Measurements from ENCODE around the gene ZBTB44.

ZBTB44 gene

GRCh38 chr11:130213979-130214281 lies 100.8 kb downstream of the ZBTB44 start:
- H3K4me3 ChIP-seq (ENCODE audit: insufficient read depth in 1 of 2, low read depth in 1 of 2, low read length in 2 of 2), result peak overlapping the region in 1 of 2 experiments; percentile 3
- no peak overlapping the region for H3K18ac ChIP-seq (ENCODE audit: low read depth in 1 of 2, low read length in 2 of 2)
- no peak overlapping the region for H3K23ac ChIP-seq (ENCODE audit: low read length in 2 of 2)
- no peak overlapping the region for H2AK5ac ChIP-seq (ENCODE audit: low read length, severe bottlenecking)
- no peak overlapping the region for H3K9ac ChIP-seq (ENCODE audit: low read length)
- no peak overlapping the region for H2AFZ ChIP-seq (ENCODE audit: low read depth, low read length)
- no peak overlapping the region for H3K27ac ChIP-seq (ENCODE audit: low read length, poor library complexity, severe bottlenecking)
- peak overlapping the region in 1 of 2 experiments; percentile 63 for H3K14ac ChIP-seq (ENCODE audit: low read length in 2 of 2)
- no peak overlapping the region for H2BK12ac ChIP-seq (ENCODE audit: low read length in 2 of 2)
- no peak overlapping the region for H4K8ac ChIP-seq (ENCODE audit: low read length)
- no peaks in the 10 kb centered on the region for H3K79me1 ChIP-seq (replicated peaks; ENCODE audit: low read length, poor library complexity, severe bottlenecking)
- H3K4me2 ChIP-seq (ENCODE audit: low read length, poor library complexity, severe bottlenecking), result no peak overlapping the region
- no peaks in the 10 kb centered on the region for H3K36me3 ChIP-seq (ENCODE audit: control insufficient read depth in 1 of 2, insufficient read depth in 2 of 2, low read depth in 1 of 2, low read length in 2 of 2)
- H4K91ac ChIP-seq (ENCODE audit: low read length), result no peak overlapping the region
- no peak overlapping the region for H2BK120ac ChIP-seq (ENCODE audit: low read depth, low read length)
- DNase-seq, result no peak
- H2BK15ac ChIP-seq (ENCODE audit: low read depth, poor library complexity, severe bottlenecking), result no peak overlapping the region
- H2BK5ac ChIP-seq (ENCODE audit: low read depth, low read length, poor library complexity, severe bottlenecking), result no peak overlapping the region
- H3K4ac ChIP-seq (ENCODE audit: low read depth in 1 of 2, low read length in 2 of 2), result no peak overlapping the region
- no peaks in the 10 kb centered on the region for H3K9me3 ChIP-seq (ENCODE audit: control insufficient read depth, low read length)
- WGBS, result 94% methylated on average over 9 of the region's 9 CpGs
- H3K27me3 ChIP-seq (ENCODE audit: control insufficient read depth in 1 of 2, insufficient read depth in 1 of 2, low read length in 2 of 2), result peaks cover 68 to 75% of the 10 kb centered on the region in 2 experiments
- H3K4me1 ChIP-seq (ENCODE audit: control insufficient read depth, insufficient read depth, low read depth, low read length), result peaks cover 3% of the 10 kb centered on the region

DNA sequence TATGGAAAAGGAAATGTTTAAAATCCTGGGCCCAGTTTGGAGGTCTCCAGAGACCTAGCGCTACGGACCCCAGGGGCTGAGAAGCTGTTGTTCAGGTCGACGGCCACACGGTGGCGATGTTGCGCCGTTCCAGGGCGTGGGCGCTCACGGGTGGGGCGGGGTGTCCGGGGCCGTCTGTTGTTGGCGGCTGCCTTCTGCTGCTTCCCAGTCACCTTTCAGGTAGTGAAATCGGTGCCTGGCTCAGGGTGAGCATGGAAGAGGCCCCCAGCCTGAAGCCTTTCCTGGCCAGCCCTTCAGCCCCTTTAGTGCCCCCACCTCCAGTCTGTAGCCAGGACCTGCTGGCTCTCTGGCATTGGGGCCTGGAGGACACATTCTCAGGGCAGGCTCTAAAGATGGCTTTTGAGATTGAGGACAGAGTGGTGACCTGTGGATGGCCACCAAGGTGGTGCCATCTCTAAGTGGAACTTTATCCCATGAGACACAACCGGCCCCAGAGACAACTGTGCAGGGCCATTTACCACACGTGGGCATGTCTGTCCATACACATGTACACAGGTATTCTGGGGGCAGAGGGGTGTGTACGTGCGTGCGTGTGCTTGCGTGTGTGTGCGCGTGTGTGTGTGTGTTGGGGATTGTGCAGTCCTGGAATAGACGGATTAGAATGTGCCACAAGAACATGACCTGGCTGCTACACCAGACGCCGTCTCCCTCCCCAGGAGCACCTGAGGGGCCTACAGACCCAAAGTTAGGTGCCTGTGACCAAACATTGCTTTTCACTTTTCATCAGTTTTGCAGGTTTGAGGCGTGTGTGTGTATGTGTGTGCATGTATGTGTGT lies 101.4 kb downstream of the ZBTB44 start:
- H2AFZ ChIP-seq (ENCODE audit: low read depth, low read length), result no peak overlapping the region
- H3K4ac ChIP-seq (ENCODE audit: low read depth in 1 of 2, low read length in 2 of 2), result no peak overlapping the region
- H2BK15ac ChIP-seq (ENCODE audit: low read depth, poor library complexity, severe bottlenecking), result no peak overlapping the region
- H2BK5ac ChIP-seq (ENCODE audit: low read depth, low read length, poor library complexity, severe bottlenecking), result no peak overlapping the region
- peak; percentile 35 for DNase-seq
- H3K18ac ChIP-seq (ENCODE audit: low read depth in 1 of 2, low read length in 2 of 2), result no peak overlapping the region
- H3K9me3 ChIP-seq (ENCODE audit: control insufficient read depth, low read length), result no peaks in the 10 kb centered on the region
- WGBS, result 44% methylated on average over 27 of the region's 28 CpGs
- H2BK12ac ChIP-seq (ENCODE audit: low read length in 2 of 2), result no peak overlapping the region
- no peak overlapping the region for H3K4me3 ChIP-seq (ENCODE audit: insufficient read depth in 1 of 2, low read depth in 1 of 2, low read length in 2 of 2)
- H2AK5ac ChIP-seq (ENCODE audit: low read length, severe bottlenecking), result no peak overlapping the region
- H3K79me1 ChIP-seq (replicated peaks; ENCODE audit: low read length, poor library complexity, severe bottlenecking), result no peaks in the 10 kb centered on the region
- H3K14ac ChIP-seq (ENCODE audit: low read length in 2 of 2), result no peak overlapping the region
- no peak overlapping the region for H3K4me2 ChIP-seq (ENCODE audit: low read length, poor library complexity, severe bottlenecking)
- H3K27ac ChIP-seq (ENCODE audit: low read length, poor library complexity, severe bottlenecking), result no peak overlapping the region
- peaks cover 3% of the 10 kb centered on the region for H3K4me1 ChIP-seq (ENCODE audit: control insufficient read depth, insufficient read depth, low read depth, low read length)
- peaks cover 74 to 75% of the 10 kb centered on the region in 2 experiments for H3K27me3 ChIP-seq (ENCODE audit: control insufficient read depth in 1 of 2, insufficient read depth in 1 of 2, low read length in 2 of 2)
- H4K8ac ChIP-seq (ENCODE audit: low read length), result no peak overlapping the region
- H3K36me3 ChIP-seq (ENCODE audit: control insufficient read depth in 1 of 2, insufficient read depth in 2 of 2, low read depth in 1 of 2, low read length in 2 of 2), result no peaks in the 10 kb centered on the region
- H3K23ac ChIP-seq (ENCODE audit: low read length in 2 of 2), result no peak overlapping the region
- no peak overlapping the region for H4K91ac ChIP-seq (ENCODE audit: low read length)
- no peak overlapping the region for H3K9ac ChIP-seq (ENCODE audit: low read length)
- no peak overlapping the region for H2BK120ac ChIP-seq (ENCODE audit: low read depth, low read length)

DNA sequence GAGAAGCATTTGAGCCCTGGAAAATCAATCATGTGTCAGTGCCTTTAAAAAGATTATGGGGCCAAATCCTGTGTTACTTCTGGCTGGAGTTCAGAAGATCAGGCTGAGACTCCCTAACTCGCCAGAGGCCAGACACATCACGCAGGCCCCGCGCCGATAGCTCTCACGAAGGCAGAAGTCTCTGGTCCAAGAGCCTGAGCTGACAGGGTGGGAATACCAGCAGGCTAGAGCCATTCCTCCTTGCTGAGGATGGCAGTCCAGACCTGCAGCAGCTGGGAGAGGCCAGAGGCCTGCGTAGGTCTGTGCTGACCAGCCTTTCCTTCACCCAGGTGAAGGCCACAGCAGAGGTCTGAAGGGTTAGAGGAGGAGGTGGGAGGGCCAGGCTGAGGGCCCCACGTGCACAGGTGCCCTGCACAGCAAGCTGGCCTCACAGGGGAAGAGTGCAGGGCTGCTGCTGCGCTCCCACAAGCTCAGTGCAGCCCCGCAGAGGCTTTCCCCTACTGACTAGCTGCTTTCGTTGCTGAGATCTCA lies 102.2 kb downstream of the ZBTB44 start:
- Histone ChIP-seq H3K9ac (ENCODE audit: low read length) (no peak overlapping the region), H3K4me3 (ENCODE audit: insufficient read depth in 1 of 2, low read depth in 1 of 2, low read length in 2 of 2) (no peak overlapping the region), H3K79me1 (replicated peaks; ENCODE audit: low read length, poor library complexity, severe bottlenecking) (no peaks in the 10 kb centered on the region), H3K4ac (ENCODE audit: low read depth in 1 of 2, low read length in 2 of 2) (no peak overlapping the region), H3K4me1 (ENCODE audit: control insufficient read depth, insufficient read depth, low read depth, low read length) (peaks cover 3% of the 10 kb centered on the region), H3K18ac (ENCODE audit: low read depth in 1 of 2, low read length in 2 of 2) (no peak overlapping the region), H3K27ac (ENCODE audit: low read length, poor library complexity, severe bottlenecking) (no peak overlapping the region), H2BK15ac (ENCODE audit: low read depth, poor library complexity, severe bottlenecking) (no peak overlapping the region), H3K14ac (ENCODE audit: low read length in 2 of 2) (no peak overlapping the region), H2BK12ac (ENCODE audit: low read length in 2 of 2) (no peak overlapping the region), H2BK120ac (ENCODE audit: low read depth, low read length) (no peak overlapping the region), H3K9me3 (ENCODE audit: control insufficient read depth, low read length) (no peaks in the 10 kb centered on the region), H4K91ac (ENCODE audit: low read length) (no peak overlapping the region), H2AFZ (ENCODE audit: low read depth, low read length) (no peak overlapping the region), H3K23ac (ENCODE audit: low read length in 2 of 2) (no peak overlapping the region), H2AK5ac (ENCODE audit: low read length, severe bottlenecking) (no peak overlapping the region), H3K4me2 (ENCODE audit: low read length, poor library complexity, severe bottlenecking) (no peak overlapping the region), H3K36me3 (ENCODE audit: control insufficient read depth in 1 of 2, insufficient read depth in 2 of 2, low read depth in 1 of 2, low read length in 2 of 2) (no peaks in the 10 kb centered on the region), H4K8ac (ENCODE audit: low read length) (no peak overlapping the region), H3K27me3 (ENCODE audit: control insufficient read depth in 1 of 2, insufficient read depth in 1 of 2, low read length in 2 of 2) (peaks cover 77% of the 10 kb centered on the region in 2 experiments), H2BK5ac (ENCODE audit: low read depth, low read length, poor library complexity, severe bottlenecking) (no peak overlapping the region)
- WGBS, result 84% methylated on average over 11 of the region's 11 CpGs
- no peak for DNase-seq

DNA sequence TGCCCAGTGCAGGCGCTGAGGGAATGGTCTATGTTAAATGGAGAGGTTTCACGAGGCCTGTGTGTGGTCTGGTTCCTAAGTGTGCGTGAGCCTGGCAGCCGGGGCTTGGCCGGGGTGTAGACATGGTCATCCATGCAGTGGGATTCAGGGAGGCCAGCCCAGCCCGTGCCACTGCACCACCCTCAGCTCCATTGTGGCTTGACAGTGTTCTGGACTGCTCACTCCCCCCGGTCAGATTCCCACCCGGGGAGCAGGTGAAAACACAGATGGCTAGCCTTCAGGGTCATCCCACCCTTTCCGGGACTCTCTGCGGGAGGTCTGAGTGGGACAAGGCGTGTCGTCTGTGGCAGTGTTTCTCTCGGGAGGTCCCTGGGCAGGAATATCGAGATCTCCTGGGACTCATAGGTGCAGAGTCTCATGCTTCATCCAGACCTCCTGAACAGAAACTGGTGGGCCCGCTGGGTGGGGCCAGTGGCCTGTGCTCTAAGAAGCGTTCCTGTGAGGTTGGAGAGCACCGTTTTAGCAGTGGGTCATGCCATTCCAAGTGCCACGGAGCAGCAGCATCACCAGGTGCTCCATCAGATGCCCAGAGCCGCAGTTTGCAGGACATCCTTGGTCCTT lies 102.8 kb downstream of the ZBTB44 start:
- Histone ChIP-seq H2BK15ac (ENCODE audit: low read depth, poor library complexity, severe bottlenecking) (no peak overlapping the region), H3K27me3 (ENCODE audit: control insufficient read depth in 1 of 2, insufficient read depth in 1 of 2, low read length in 2 of 2) (peaks cover 72 to 74% of the 10 kb centered on the region in 2 experiments), H3K4ac (ENCODE audit: low read depth in 1 of 2, low read length in 2 of 2) (no peak overlapping the region), H3K79me1 (replicated peaks; ENCODE audit: low read length, poor library complexity, severe bottlenecking) (no peaks in the 10 kb centered on the region), H3K27ac (ENCODE audit: low read length, poor library complexity, severe bottlenecking) (no peak overlapping the region), H3K4me1 (ENCODE audit: control insufficient read depth, insufficient read depth, low read depth, low read length) (peaks cover 3% of the 10 kb centered on the region), H3K4me3 (ENCODE audit: insufficient read depth in 1 of 2, low read depth in 1 of 2, low read length in 2 of 2) (no peak overlapping the region), H3K4me2 (ENCODE audit: low read length, poor library complexity, severe bottlenecking) (no peak overlapping the region), H3K9me3 (ENCODE audit: control insufficient read depth, low read length) (no peaks in the 10 kb centered on the region), H3K36me3 (ENCODE audit: control insufficient read depth in 1 of 2, insufficient read depth in 2 of 2, low read depth in 1 of 2, low read length in 2 of 2) (no peaks in the 10 kb centered on the region), H2BK5ac (ENCODE audit: low read depth, low read length, poor library complexity, severe bottlenecking) (no peak overlapping the region), H4K91ac (ENCODE audit: low read length) (no peak overlapping the region), H3K14ac (ENCODE audit: low read length in 2 of 2) (no peak overlapping the region), H2AFZ (ENCODE audit: low read depth, low read length) (no peak overlapping the region), H3K23ac (ENCODE audit: low read length in 2 of 2) (no peak overlapping the region), H2BK12ac (ENCODE audit: low read length in 2 of 2) (no peak overlapping the region), H2AK5ac (ENCODE audit: low read length, severe bottlenecking) (no peak overlapping the region), H3K9ac (ENCODE audit: low read length) (no peak overlapping the region), H2BK120ac (ENCODE audit: low read depth, low read length) (no peak overlapping the region), H4K8ac (ENCODE audit: low read length) (no peak overlapping the region), H3K18ac (ENCODE audit: low read depth in 1 of 2, low read length in 2 of 2) (no peak overlapping the region)
- no peak for DNase-seq
- 86% methylated on average over 19 of the region's 19 CpGs for whole genome bisulfite sequencing

All from mesenchymal stem cell (in vitro differentiated cells and primary cell).